Stimulated activated CD4-positive, alpha-beta T cell treated with anti-CD3 and anti-CD28 coated beads, Interleukin-12 subunit alpha, Interleukin-12 subunit beta, amount 100 ng/mL, for 4 hours (primary cell): ENCODE results near the gene EGF.
A peak's percentile ranks its signal among the peaks of the same experiment; 100 is the strongest.
"Not testable (repeated sequence)": the region's sequence is repeated elsewhere in the genome, so short reads cannot be mapped to it uniquely, and the experiment has no call there.

Source experiments
- DNase-seq: peaks from one replicate; pipeline ENCODE4 v3.0.0-alpha.2; 2020

The EGF gene

DNA sequence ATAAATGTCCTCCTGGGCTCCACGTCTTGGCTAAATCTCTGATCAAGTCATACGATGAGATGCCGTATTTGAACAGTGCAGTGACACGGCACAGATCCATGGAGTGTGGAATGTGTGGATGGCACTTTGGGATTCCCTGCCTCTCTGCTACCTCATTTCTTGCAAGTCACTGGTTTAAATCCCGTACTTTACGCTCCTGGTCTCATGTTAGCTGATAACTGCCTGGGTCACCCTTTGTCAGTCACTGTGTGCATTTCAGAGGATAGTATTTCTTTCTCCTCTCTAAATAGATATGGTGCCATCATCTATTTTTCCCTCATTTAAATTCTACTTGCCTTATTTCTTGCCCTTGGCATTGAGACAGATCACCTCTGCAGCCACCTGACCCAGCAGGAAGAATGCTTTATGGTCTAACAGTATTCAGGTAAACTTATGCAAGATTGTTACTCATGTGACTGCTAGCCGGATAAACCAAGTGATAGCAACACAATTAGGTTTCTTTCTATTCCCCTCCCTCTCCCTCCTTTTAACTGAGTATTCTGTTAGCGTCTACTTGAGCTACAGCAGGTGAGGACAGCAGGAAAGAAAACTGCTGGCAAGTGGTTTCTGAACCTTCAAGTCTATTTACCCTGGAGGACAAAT is 2.8 kb downstream of the EGF start:
- DNase-seq = no peak

- DNase-seq = no peak
These were observed 3.3 kb downstream of the EGF start for GRCh38 chr4:109916027-109916409.

DNA sequence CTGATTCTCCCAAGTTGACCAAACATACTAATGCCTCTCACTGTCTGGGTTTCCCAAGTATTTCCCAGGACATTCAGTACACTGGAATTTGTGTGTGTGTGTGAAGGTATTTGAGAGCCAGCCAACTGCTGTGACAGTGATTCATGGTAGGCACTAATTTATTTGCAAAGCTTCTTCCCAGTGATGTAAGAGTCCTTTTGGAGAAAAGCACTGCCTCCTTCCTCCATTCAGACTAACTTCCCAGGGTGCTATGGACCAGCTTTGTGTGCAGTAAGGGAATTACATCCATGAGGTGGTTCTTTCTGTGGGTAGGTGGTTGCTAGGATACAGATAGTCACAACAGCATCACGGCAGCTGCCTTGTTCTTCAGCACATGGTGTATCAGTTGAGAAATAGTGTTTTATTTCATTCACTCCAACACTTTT is 8.7 kb downstream of the EGF start:
- DNase-seq = no peak

GRCh38 chr4:109925396-109925795 is 12.7 kb downstream of the EGF start:
- no peak for DNase-seq

- DNase-seq = no peak
These were observed 15.8 kb downstream of the EGF start for GRCh38 chr4:109928327-109929045.

DNA sequence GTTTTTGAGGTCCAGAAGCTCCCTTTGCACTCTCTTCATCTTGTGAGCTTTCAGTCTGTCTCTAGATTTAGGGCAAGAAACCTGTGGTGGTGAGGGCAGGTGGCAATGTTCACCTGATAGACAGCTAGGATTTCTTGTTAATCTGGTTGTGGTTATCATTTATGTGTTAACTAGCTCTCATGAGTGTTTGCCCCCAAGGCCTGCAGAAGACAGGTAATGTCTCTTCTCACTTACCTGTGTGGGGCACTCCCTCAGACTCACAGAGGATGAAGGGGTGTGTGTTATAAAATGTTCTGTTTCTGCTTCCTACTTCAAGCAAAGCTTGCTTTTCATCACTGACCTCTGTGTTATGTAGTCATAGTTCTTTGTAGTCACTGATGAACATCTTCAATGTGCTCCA is 17.8 kb downstream of the EGF start:
- DNase-seq = no peak

DNA sequence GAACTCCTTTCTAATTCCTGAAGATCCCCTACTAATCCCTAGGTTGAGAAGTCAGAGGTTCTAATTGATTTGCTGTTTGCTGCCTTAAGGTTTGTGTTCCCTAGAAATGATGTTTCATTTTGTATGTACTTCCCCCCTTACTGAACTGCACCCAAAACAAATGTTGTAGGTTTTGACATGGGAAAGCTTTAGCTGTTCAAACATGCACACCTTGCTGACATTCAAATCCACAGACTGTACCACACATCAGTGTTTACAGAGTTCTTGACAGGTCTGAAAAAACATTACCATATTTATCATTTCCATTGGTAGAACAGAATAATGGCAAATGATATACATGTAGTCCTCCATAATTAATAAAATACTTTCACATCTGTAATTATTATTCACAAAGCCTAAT is 18.2 kb downstream of the EGF start:
- no peak for DNase-seq

DNA sequence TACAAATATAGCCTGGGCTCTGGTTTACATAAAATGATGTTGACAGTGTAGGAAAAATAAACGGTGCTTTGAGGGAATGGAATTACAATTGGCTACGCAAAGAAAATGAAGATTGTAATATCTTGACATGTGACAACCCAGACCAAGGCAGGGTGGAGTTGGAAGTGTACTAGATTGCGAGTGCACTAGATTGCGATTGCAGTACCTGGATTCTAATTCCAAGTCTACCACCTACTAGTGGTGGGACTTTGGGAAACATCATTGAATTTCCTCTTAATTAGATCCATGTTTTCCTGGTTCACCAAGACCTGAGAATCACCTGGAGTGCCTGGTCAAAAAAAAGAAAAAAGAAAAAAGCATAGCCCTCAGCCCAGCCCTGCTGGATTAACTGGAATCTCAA is 18.6 kb downstream of the EGF start:
- no peak for DNase-seq

DNA sequence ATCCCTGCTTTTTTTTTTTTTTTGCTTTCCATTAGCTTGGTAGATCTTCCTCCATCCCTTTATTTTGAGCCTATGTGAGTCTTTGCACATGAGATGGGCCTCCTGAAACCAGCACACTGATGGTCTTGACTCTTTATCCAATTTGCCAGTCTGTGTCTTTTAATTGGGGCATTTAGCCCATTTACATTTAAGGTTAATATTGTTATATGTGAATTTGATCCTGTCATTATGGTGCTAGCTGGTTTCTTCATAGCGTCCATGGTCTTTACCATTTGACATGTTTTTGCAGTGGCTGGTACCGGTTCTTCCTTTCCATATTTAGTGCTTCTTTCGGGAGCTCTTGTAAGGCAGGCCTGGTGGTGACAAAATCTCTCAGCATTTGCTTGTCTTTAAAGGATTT is 24.7 kb downstream of the EGF start:
- DNase-seq = not testable (repeated sequence)

DNA sequence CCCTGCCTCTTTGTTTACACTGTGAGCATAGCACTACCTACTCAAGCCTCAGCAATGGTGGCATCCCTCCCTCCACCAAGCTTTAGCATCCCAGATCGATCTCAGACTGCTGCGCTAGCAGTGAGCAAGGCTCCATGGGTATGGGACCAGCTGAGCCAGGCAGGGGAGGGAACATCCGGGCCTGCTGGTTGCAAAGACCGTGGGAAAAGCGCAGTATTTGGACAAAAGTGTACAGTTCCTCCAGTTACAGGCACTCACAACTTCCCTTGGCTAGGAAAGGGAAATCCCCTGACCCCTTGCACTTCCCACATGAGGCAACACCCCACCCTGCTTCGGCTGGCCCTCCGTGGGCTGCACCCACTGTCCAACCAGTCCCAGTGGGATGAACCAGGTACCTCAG is 26.5 kb downstream of the EGF start:
- DNase-seq = no peak

- no peak for DNase-seq
These were observed 29.7 kb downstream of the EGF start for GRCh38 chr4:109942292-109942926.

GRCh38 chr4:109943745-109944144 is 31.1 kb downstream of the EGF start:
- no peak for DNase-seq

DNA sequence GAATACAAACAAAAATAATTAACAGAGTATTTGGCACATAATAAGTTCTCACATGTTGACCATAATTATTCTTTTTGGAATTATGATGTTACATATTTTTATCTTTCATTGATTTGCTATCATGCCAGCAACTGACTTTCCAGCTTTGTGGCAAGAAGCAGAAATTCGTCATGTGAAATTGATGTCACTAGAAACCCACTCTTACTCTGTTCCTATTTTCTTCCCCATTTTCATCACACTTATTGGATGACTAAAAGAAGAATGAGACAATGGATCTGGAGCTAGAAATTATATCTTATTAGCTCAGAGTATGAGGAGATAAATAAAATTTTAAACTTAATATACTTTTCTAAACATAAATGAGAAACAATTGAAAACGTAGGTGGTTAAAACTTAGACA is 31.9 kb downstream of the EGF start:
- no peak for DNase-seq

DNA sequence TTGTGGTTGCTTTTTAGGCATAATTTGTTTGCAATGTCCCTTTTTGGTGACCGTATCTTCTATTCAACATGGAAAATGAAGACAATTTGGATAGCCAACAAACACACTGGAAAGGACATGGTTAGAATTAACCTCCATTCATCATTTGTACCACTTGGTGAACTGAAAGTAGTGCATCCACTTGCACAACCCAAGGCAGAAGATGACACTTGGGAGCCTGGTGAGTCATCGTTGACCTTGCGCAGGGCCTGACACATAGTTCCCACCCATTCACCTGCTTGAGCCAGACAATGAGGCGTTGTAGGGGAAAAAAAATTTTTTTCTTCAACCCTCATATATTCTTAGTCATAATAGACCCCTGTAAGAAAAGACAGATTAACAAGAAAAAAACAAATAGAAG is 32.4 kb downstream of the EGF start:
- peak; percentile 7 for DNase-seq

DNA sequence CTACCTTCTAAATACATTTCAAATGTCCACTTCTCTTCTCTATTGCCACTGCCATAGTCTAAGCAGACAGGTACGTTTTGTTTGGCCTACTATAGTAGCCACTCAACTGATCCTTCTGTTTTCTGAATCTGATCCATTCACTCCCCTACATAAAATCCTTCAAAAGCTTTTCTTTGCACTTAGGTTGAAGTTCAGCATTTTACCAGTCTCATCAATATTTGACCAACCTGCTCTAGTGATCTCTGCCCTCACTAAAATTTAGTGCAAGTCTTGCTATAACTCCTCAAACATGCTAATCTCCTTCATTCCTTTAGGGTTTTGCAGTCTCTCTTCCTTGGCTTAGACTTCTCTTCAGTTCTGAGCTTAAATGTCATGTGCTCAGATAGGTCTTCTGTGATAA is 33.4 kb downstream of the EGF start:
- no peak for DNase-seq

DNA sequence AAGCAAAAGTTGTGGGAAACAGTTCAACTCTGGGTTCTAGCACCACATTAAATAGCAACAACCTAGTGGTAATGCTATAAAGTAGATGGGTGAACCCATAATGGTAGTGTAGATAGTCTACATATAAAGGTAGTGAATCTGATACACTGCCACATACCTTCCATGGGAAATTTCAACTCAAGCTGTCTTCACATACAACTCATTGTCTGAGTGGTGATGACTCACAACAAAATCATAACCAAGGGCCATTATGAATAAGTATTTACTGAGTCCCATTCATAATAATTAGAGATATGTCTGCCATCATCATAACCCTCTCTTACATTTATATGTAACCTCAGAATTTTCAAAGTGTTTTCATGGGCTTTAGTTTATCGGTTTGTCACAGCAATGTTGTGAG is 34.8 kb downstream of the EGF start:
- DNase-seq = no peak

DNA sequence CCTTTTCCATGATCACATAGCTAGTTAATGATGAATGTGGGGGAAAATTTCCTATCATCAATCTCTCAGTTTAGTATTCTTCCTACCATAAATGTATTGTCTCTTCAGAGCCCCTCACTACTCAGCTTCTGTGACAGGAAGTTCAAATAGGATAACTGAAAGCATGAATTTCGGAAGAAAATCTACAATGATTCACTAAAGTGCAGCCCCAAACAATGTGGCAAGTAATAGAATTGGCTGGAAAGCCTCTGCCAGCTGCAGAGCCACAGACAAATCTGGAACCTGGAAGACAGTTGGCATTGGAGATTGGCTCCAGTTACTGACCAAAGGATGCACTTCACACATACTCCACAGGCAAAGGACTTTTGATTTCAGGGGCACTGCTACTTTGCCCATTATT is 35.2 kb downstream of the EGF start:
- no peak for DNase-seq

DNA sequence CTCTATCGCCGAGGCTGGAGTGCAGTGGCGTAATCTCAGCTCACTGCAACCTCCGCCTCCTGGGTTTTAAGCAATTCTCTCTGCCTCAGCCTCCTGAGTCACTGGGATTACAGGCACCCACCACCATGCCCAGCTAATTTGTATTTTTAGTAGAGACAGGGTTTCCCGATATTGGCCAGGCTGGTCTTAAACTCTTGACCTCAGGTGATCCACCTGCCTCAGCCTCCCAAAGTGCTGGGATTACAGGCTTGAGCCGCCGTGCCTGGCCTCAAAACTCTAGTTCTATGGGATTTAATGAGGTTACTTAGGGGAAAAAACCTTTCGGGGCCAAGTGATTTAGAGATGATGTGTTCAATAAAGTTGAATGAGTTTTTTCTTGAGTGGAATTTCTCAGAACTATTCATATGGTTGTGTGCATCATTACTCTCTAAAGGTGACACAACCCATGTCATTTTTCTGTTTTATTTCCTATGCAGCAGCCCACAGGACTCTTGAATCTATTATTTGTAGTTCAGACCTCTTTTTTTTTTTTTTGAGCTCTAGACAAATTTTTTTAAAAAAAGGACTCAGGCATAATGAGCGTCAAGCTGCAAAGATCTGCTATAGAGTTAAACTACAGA is 36.5 kb downstream of the EGF start:
- DNase-seq = not testable (repeated sequence)

DNA sequence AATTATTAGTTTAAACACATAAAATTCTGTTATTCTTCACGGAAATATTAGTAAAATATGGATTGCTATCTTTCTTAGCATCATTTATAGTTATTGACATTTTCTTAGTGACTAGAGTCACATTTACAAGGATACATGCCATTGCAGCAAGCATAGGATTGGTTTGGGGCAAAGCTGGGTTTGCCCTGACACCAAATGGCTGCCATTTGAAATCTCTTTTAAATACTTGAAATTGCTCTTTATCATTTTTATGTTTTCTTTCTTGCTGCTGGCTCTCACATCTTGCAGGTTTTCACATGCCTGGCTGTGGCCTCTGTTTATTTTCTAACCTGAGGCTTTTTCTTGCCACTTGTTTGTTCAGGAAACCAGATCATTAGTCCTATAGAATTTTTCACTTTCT is 39.9 kb downstream of the EGF start:
- no peak for DNase-seq

- no peak for DNase-seq
These were observed 40.9 kb downstream of the EGF start for GRCh38 chr4:109953556-109953955.

DNA sequence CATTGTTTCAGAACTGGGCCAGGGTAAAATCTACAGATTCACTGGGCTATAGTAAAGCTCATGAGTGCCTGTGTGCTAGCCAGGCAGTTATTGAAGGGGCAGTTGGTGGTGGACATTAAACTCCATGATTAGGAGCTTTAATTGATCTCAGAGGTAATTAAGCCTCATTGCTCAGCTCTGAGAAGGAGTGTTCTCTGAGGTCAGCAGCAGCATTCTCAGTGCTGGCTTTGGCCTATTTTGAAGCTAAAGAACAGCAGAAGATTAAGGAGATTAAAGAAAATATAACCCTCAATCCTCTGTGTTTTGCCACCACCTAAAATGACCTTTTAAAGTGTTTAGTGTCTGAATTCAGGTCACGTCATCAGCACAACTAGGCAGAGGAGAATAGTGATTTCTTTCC is 42.5 kb downstream of the EGF start:
- DNase-seq = no peak

DNA sequence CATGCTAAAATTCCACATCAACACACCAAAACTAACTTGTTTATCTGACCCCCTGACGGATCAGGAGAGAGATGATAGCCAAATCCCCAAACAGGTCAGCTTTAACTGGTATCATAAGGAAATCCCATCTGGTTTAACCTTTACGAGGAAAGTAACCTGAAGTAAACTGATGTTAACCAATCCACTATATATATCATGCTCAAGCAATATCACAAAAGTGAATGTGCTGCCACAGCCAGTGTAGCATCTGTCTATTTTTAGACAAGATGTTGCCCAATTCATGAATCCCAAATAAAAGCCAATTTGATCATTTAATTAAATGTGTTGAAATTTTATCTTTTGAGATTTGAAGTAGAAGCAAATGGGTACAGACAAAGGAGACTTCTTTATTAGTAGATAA is 44.5 kb downstream of the EGF start:
- no peak for DNase-seq

- no peak for DNase-seq
These were observed 46.5 kb downstream of the EGF start for GRCh38 chr4:109959195-109959594.

GRCh38 chr4:109962401-109962800 is 49.7 kb downstream of the EGF start:
- DNase-seq = no peak
